ENCODE results near the gene TRIM37. TPM values are rescaled to one million over a fixed set of nuclear protein-coding genes. Genes with fewer than 3 reads are reported as not detected.

The TRIM37 gene
- polyA plus RNA-seq, 1 of the 3 experiments (the other 2 are of a cell fraction): 20.5 TPM

- Histone ChIP-seq H3K4me1 (ENCODE audit: control insufficient read depth in 1 of 2, insufficient read depth in 2 of 2, low read depth in 1 of 2, low read length in 1 of 2) (no peaks in the 10 kb centered on the region), H4K20me1 (ENCODE audit: insufficient read depth) (no peaks in the 10 kb centered on the region), H3K27me3 (ENCODE audit: insufficient read depth) (no peaks in the 10 kb centered on the region), H3K4me2 (no peak overlapping the region), H3K36me3 (replicated peaks in 1 of 2; ENCODE audit: control insufficient read depth in 1 of 2, insufficient read depth in 2 of 2, low read length in 1 of 2) (peaks cover 43 to 70% of the 10 kb centered on the region in 2 experiments), H3K27ac (ENCODE audit: low read depth in 2 of 2, low read length in 1 of 2) (no peak overlapping the region), H2AFZ (ENCODE audit: low read depth) (no peak overlapping the region), H3K79me2 (ENCODE audit: insufficient read depth) (no peaks in the 10 kb centered on the region), H3K9me2 (no peaks in the 10 kb centered on the region), H3K9me3 (no peaks in the 10 kb centered on the region), H3K9ac (no peak overlapping the region), H3F3A (replicated peaks; ENCODE audit: insufficient read depth) (no peaks in the 10 kb centered on the region), H3K4me3 (ENCODE audit: low read depth in 2 of 2, low read length in 1 of 2) (no peak overlapping the region)
- WGBS (ENCODE audit: low lambda C conversion rate): 97% methylated on average over 5 of the region's 5 CpGs
- no peak for TF ChIP-seq ELF1 (IDR thresholded peaks at IDR 0.05)
- TF ChIP-seq, protein P1, sequence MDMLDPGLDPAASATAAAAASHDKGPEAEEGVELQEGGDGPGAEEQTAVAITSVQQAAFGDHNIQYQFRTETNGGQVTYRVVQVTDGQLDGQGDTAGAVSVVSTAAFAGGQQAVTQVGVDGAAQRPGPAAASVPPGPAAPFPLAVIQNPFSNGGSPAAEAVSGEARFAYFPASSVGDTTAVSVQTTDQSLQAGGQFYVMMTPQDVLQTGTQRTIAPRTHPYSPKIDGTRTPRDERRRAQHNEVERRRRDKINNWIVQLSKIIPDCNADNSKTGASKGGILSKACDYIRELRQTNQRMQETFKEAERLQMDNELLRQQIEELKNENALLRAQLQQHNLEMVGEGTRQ (IDR thresholded peaks at IDR 0.05; ENCODE audit: borderline replicate concordance, low read depth, low read length): no peak
- no peak for TF ChIP-seq RFX5 (IDR thresholded peaks at IDR 0.05; ENCODE audit: low read length)
- no peak for TF ChIP-seq YY1 (IDR thresholded peaks at IDR 0.05; ENCODE audit: low read depth)
- TF ChIP-seq FOXJ3 (CRISPR knock-in tag; IDR thresholded peaks at IDR 0.05): no peak
- TF ChIP-seq GATA2 (CRISPR knock-in tag; IDR thresholded peaks at IDR 0.05): no peak
- TF ChIP-seq EZH2phosphoT487 (IDR thresholded peaks at IDR 0.05; ENCODE audit: borderline replicate concordance, low read depth): no peak
- TF ChIP-seq, protein P2, sequence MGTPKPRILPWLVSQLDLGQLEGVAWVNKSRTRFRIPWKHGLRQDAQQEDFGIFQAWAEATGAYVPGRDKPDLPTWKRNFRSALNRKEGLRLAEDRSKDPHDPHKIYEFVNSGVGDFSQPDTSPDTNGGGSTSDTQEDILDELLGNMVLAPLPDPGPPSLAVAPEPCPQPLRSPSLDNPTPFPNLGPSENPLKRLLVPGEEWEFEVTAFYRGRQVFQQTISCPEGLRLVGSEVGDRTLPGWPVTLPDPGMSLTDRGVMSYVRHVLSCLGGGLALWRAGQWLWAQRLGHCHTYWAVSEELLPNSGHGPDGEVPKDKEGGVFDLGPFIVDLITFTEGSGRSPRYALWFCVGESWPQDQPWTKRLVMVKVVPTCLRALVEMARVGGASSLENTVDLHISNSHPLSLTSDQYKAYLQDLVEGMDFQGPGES (IDR thresholded peaks at IDR 0.05; ENCODE audit: low read depth, low read length): no peak
- no peak for TF ChIP-seq FOXM1 (IDR thresholded peaks at IDR 0.05; ENCODE audit: low read depth)
- no peak for TF ChIP-seq MEF2A (IDR thresholded peaks at IDR 0.05; ENCODE audit: borderline replicate concordance, low read depth)
- TF ChIP-seq TEAD4 (IDR thresholded peaks at IDR 0.05; ENCODE audit: borderline replicate concordance, insufficient read depth): no peak
- TF ChIP-seq SIN3A (IDR thresholded peaks at IDR 0.05; ENCODE audit: borderline replicate concordance, low read depth, low read length): no peak
- TF ChIP-seq, protein P3, sequence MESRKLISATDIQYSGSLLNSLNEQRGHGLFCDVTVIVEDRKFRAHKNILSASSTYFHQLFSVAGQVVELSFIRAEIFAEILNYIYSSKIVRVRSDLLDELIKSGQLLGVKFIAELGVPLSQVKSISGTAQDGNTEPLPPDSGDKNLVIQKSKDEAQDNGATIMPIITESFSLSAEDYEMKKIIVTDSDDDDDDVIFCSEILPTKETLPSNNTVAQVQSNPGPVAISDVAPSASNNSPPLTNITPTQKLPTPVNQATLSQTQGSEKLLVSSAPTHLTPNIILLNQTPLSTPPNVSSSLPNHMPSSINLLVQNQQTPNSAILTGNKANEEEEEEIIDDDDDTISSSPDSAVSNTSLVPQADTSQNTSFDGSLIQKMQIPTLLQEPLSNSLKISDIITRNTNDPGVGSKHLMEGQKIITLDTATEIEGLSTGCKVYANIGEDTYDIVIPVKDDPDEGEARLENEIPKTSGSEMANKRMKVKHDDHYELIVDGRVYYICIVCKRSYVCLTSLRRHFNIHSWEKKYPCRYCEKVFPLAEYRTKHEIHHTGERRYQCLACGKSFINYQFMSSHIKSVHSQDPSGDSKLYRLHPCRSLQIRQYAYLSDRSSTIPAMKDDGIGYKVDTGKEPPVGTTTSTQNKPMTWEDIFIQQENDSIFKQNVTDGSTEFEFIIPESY (IDR thresholded peaks at IDR 0.05; ENCODE audit: borderline replicate concordance, low read depth): no peak
- no peak for TF ChIP-seq PBX3 (IDR thresholded peaks at IDR 0.05)
- TF ChIP-seq RXRA (IDR thresholded peaks at IDR 0.05; ENCODE audit: borderline replicate concordance, low read depth): no peak
- TF ChIP-seq, protein P4, sequence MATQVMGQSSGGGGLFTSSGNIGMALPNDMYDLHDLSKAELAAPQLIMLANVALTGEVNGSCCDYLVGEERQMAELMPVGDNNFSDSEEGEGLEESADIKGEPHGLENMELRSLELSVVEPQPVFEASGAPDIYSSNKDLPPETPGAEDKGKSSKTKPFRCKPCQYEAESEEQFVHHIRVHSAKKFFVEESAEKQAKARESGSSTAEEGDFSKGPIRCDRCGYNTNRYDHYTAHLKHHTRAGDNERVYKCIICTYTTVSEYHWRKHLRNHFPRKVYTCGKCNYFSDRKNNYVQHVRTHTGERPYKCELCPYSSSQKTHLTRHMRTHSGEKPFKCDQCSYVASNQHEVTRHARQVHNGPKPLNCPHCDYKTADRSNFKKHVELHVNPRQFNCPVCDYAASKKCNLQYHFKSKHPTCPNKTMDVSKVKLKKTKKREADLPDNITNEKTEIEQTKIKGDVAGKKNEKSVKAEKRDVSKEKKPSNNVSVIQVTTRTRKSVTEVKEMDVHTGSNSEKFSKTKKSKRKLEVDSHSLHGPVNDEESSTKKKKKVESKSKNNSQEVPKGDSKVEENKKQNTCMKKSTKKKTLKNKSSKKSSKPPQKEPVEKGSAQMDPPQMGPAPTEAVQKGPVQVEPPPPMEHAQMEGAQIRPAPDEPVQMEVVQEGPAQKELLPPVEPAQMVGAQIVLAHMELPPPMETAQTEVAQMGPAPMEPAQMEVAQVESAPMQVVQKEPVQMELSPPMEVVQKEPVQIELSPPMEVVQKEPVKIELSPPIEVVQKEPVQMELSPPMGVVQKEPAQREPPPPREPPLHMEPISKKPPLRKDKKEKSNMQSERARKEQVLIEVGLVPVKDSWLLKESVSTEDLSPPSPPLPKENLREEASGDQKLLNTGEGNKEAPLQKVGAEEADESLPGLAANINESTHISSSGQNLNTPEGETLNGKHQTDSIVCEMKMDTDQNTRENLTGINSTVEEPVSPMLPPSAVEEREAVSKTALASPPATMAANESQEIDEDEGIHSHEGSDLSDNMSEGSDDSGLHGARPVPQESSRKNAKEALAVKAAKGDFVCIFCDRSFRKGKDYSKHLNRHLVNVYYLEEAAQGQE (IDR thresholded peaks at IDR 0.05; ENCODE audit: low read depth, low read length): no peak
- no peak for TF ChIP-seq NFIC (IDR thresholded peaks at IDR 0.05; ENCODE audit: borderline replicate concordance)
- POLR2A ChIA-PET: no interaction called here
- no peak for DNase-seq
- CTCF ChIA-PET: interaction anchor here (1.3 kb wide), 1 partner anchor 328 kb away, joined by 4 read pairs; no protein-coding TSS in a partner anchor
Measured at GRCh38 chr17:59038734-59039133, 67.9 kb downstream of the TRIM37 start.
